ENCODE measurements around the gene CSDE1. TPM values are rescaled to one million over a fixed set of nuclear protein-coding genes. Genes with fewer than 3 reads are reported as not detected.

Gene CSDE1
- total and polyA plus RNA-seq, 2 experiments from 2014 or later, result 190 to 512 TPM

DNA sequence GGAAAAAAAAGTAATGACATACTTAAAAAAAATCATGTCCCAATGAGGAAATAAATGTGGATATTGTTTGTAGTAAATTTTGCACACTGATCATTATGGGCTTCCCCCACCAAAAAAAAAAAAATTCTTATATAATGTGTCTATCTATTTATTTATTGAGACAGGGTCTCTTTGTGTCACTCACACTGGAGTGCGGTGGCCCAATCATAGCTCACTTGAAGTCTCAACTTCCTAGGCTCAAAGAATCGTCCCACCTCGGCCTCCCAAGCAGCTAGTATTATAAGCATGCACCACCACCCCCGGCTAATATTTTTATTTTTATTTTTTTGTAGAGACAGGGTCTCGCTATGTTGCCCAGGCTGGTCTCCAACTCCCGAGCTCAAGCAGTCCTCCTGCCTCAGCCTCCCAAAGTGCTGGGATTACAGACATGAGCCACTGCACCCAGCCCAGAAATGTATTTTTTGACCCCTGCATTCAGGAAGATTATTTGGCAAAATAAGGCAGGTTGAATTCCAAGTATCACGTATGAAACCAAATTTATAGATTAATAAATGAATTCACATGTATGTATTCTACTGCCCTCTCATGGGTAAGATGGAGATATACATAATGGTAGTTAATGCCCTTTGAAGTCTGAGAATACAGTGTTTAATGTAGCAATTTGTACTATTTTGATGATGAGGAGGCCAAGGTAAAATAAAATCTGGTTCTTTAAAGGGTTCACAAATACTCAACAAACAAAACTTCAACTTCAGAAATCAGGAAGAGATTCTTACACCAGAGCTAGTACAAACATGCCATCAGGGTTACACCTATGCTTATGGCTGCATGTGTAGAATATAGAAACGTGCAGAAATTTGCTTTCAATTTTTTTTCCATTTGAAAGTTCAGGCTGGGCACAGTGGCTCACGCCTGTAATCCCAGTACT is 86.5 kb downstream of the CSDE1 start:
- H3K36me3 ChIP-seq, result no peaks in the 10 kb centered on the region
- TF ChIP-seq, protein P1, sequence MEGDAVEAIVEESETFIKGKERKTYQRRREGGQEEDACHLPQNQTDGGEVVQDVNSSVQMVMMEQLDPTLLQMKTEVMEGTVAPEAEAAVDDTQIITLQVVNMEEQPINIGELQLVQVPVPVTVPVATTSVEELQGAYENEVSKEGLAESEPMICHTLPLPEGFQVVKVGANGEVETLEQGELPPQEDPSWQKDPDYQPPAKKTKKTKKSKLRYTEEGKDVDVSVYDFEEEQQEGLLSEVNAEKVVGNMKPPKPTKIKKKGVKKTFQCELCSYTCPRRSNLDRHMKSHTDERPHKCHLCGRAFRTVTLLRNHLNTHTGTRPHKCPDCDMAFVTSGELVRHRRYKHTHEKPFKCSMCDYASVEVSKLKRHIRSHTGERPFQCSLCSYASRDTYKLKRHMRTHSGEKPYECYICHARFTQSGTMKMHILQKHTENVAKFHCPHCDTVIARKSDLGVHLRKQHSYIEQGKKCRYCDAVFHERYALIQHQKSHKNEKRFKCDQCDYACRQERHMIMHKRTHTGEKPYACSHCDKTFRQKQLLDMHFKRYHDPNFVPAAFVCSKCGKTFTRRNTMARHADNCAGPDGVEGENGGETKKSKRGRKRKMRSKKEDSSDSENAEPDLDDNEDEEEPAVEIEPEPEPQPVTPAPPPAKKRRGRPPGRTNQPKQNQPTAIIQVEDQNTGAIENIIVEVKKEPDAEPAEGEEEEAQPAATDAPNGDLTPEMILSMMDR (IDR thresholded peaks at IDR 0.05; ENCODE audit: low read depth, low read length), result peak; percentile 34
- peaks cover 30% of the 10 kb centered on the region for H3K27me3 ChIP-seq
- no peaks in the 10 kb centered on the region for H3K4me1 ChIP-seq (ENCODE audit: low read depth)
- H3K9me3 ChIP-seq (ENCODE audit: low read depth), result no peaks in the 10 kb centered on the region
- no peak overlapping the region for H3K27ac ChIP-seq
- DNase-seq (ENCODE audit: low read depth in 1 of 2, low spot score in 1 of 2), result peak in 1 of 2 donors; percentile 21
- no peak overlapping the region for H3K4me3 ChIP-seq

DNA sequence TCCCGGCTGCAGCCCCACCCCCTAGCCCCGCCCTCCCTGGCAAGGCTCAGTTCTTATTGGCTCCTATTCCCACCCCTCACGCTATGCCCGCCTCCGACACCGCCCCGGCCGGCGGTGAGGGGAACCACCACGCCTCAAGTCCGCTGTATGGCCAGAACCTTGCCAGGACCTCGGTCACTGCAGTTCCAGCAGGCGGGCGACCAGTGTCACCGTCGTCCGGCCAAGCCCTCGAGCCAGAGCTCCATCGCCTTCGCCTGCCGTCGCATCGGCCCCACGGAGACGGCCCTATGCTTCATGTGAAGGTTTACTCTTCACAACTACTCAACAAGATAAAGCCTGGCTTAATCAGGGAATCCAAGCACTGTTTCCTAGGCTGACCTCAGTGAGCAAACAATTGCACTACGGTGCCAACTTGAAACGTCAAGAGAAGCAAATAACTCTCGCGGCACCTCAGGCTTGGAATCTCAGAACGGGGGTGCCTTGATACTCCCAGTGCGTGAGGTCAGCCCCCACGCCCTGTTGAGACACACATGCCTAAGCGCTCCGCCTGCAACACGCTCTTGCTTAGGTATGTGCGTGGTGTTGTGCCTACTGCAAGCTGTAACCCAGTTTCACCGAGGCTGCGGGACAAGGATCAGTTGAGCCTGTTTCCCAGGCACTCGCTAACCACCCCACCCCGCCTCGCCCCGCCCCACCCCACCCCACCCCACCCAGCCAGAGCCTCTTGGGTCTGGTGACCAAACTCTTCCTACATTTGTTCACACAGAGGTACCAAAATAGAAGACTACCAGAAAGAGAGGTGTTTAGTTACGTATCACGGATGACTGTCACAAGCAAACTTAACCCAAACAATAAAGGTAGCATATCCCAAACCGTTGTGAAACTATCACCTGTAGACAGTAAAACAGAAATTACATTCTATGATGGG is 87.4 kb downstream of the CSDE1 start:
- H3K27me3 ChIP-seq, result peaks cover 23% of the 10 kb centered on the region
- no peaks in the 10 kb centered on the region for H3K9me3 ChIP-seq (ENCODE audit: low read depth)
- no peaks in the 10 kb centered on the region for H3K36me3 ChIP-seq
- TF ChIP-seq, protein P1 (IDR thresholded peaks at IDR 0.05; ENCODE audit: low read depth, low read length), result no peak
- H3K27ac ChIP-seq, result no peak overlapping the region
- DNase-seq (ENCODE audit: low read depth in 1 of 2, low spot score in 1 of 2), result peak; percentile 92 to 93
- peak overlapping the region; percentile 49 for H3K4me3 ChIP-seq
- H3K4me1 ChIP-seq (ENCODE audit: low read depth), result no peaks in the 10 kb centered on the region

DNA sequence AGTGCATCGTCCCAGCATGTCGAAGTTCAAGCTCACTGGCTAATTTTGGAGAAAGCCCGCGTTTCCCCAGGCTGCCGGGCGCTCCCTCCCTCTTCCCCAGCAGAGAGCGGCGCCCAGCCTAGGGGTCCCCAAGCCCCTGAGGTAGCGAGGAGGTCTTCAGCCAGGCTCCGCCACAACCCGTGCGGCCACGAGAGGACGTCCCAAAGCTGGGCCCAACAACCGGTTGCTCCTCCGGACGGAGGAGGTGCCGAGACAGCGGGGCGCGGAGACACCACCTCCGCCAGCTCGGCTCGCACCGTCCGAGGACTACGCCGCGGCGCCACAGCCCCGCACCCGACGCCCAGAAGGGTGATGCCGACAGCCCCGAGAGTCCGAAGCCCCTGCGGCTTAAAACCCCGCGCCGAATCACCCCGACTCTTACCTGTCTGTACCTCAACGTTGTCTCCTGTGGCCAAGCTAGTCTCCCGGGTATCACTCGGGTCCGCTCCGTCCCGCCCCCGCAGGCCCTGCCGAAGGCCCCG is 88.2 kb downstream of the CSDE1 start, which contains the start of gene DENND2C:
DENND2C (minus strand) TSS at position 488 of the 521 bp plus-strand sequence. CDS start 44,065 bp downstream, outside the sequence.
- TF ChIP-seq, protein P1 (IDR thresholded peaks at IDR 0.05; ENCODE audit: low read depth, low read length), result no peak
- Histone ChIP-seq H3K9me3 (ENCODE audit: low read depth) (no peaks in the 10 kb centered on the region), H3K27ac (no peak within 1 kb of the TSS), H3K4me3 (peak within 1 kb of the TSS; percentile 49), H3K4me1 (ENCODE audit: low read depth) (no peaks in the 10 kb centered on the region), H3K36me3 (no peaks in the 10 kb centered on the region), H3K27me3 (peaks cover 20% of the 10 kb centered on the region)
- DNase-seq (ENCODE audit: low read depth in 1 of 2, low spot score in 1 of 2), result peak in 1 of 2 donors; percentile 68

DNA sequence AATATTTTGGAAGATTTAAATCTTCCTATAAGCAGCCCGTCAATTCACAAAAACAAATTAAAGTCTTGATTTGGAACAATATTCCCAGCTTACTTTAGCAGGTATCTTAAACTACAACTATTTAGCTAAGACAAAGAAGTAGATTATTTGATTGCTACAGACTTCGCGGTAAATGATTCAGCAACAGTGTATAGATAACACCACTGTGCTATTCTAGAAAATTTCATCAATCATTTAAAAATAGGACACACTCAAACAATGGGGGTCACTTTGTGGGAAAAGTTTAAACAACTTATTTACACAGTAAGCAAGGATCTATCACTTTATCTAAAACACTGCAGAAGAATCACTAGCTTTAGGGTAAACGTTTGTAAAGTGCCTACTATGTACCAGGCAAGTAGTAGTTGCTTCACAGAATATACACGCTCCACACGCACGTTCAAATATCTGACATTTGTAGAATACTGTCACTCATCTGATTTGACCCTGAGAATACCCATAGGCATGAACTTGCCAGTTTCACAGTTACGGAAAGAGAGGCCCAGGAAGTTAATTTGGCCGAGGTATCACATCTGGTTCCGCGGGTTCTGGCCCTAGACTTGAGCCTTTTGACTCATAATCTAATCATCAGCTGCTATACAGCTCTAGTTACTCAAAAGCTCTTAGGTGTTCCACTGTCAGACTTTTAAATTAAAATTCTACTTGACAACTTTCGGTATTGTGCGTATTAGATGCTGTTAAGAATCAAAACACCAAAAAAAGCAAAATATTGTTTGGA is 88.8 kb downstream of the CSDE1 start:
- peak in 1 of 2 donors; percentile 16 for DNase-seq (ENCODE audit: low read depth in 1 of 2, low spot score in 1 of 2)
- Histone ChIP-seq H3K27me3 (peaks cover 19% of the 10 kb centered on the region), H3K4me1 (ENCODE audit: low read depth) (no peaks in the 10 kb centered on the region), H3K9me3 (ENCODE audit: low read depth) (no peaks in the 10 kb centered on the region), H3K36me3 (no peaks in the 10 kb centered on the region), H3K27ac (no peak overlapping the region), H3K4me3 (peak overlapping the region; percentile 49)
- TF ChIP-seq, protein P1 (IDR thresholded peaks at IDR 0.05; ENCODE audit: low read depth, low read length), result no peak

Data from cardiac muscle cell (in vitro differentiated cells and primary cell).